IMR-90 (cell line): Measurements from ENCODE around the gene SNX14.

Experiments
- BHLHE40 ChIP-seq: fragments of 150-350 bp; IDR thresholded peaks from 2 replicates; pipeline ENCODE4 v1.6.1; 2016; ENCODE audit warnings: mild to moderate bottlenecking, low read depth, low read length
- CHD1 ChIP-seq: IDR thresholded peaks from 2 replicates; pipeline ENCODE4 v1.6.1; 2012; ENCODE audit warnings: low read depth, low read length, improper control_type of control experiment
- CTCF ChIP-seq: conservative IDR thresholded peaks from 2 replicates; pipeline ENCODE4 v1.5.1; 2012; ENCODE audit warnings: mild to moderate bottlenecking, low read depth, low read length, improper control_type of control experiment
- MAFK ChIP-seq: IDR thresholded peaks from 2 replicates; pipeline ENCODE4 v1.6.1; 2012; ENCODE audit warnings: low read depth, low read length, improper control_type of control experiment
- POLR2A ChIP-seq: IDR thresholded peaks from 2 replicates; pipeline ENCODE4 v1.6.1; 2012; ENCODE audit warnings: mild to moderate bottlenecking, low read depth, low read length
- RAD21 ChIP-seq: IDR thresholded peaks from 2 replicates; pipeline ENCODE4 v1.6.1; 2012; ENCODE audit warnings: low read length, improper control_type of control experiment
- RCOR1 ChIP-seq: IDR thresholded peaks from 2 replicates; pipeline ENCODE4 v1.6.1; 2012; ENCODE audit warnings: mild to moderate bottlenecking, low read length, improper control_type of control experiment; ENCODE audit not compliant: insufficient replicate concordance
- SMC3 ChIP-seq: fragments of 150-350 bp; IDR thresholded peaks from 2 replicates; pipeline ENCODE4 v1.6.1; 2016; ENCODE audit warnings: low read depth, mild to moderate bottlenecking, antibody characterized with exemption, low read length, moderate library complexity
- USF2 ChIP-seq: fragments of 150-350 bp; IDR thresholded peaks from 2 replicates; pipeline ENCODE4 v1.6.1; 2017; ENCODE audit warnings: mild to moderate bottlenecking, antibody characterized with exemption, low read length, low read depth

GRCh38 chr6:85469276-85470022 lies 124.2 kb downstream of the SNX14 start:
- TF ChIP-seq CTCF (no peak), USF2 (no peak), POLR2A (no peak), MAFK (no peak), RCOR1 (no peak), SMC3 (no peak), CHD1 (no peak), RAD21 (no peak), BHLHE40 (no peak)
